Ramos (cell line): ENCODE measurements around the gene DNAJB9.
"Not testable (repeated sequence)": the region's sequence is repeated elsewhere in the genome, so short reads cannot be mapped to it uniquely, and the experiment has no call there.

ENCODE experiments used
- in situ Hi-C: fragments of 300-500 bp; cut with MboI; formaldehyde crosslinking; loops from one replicate; pipeline ENCODE4 v1.14.3; 2022; ENCODE audit warnings: low sequenced_read_pairs; ENCODE audit not compliant: unreplicated experiment

Gene DNAJB9

DNA sequence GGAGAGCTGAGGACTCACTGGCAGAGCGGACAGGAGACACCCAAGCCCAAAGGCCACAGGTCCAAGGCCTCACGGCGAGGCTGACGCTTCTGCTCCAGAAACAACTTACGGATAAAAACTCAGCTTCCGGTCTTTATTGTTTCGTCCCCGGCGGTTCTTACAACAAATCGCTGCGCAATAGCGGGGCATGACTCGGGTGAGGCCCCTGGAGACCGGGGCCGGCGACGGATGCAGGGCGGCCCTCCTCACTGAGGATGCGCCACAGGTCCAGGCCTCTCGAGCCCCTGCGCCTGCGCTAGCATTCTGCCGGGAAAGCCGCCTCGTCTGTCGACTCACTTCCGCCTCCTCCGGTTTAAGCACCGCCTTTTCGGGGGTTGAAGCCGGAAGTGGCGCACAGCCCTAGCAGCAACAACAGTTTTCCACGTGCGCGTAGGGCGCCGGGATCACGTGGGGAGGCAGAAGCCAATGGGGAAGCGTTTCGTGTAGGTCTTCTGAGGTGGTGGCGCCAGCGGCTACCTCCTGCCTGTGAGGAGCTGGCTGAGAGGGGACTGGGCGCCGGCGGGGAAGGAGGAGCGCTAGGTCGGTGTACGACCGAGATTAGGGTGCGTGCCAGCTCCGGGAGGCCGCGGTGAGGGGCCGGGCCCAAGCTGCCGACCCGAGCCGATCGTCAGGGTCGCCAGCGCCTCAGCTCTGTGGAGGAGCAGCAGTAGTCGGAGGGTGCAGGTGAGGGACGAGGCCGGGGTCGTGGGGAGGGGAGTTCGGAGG lies at the start of gene DNAJB9, which contains the start of gene THAP5:
Gene DNAJB9, plus strand, starts transcription at position 494 of the 765 bp plus-strand sequence. CDS start 1,853 bp downstream, outside the sequence.
Gene THAP5, minus strand, starts transcription at position 326 of the 765 bp plus-strand sequence. Its CDS starts 137 bp downstream, at position 189.
- in situ Hi-C loops = no loop called here

GRCh38 chr7:108522780-108523179 lies 46.9 kb upstream of the DNAJB9 start:
- in situ Hi-C loops = no loop called here

- in situ Hi-C loops = no loop called here
These were observed 44.2 kb upstream of the DNAJB9 start for GRCh38 chr7:108525327-108525984.

GRCh38 chr7:108525985-108526767 lies 43.5 kb upstream of the DNAJB9 start, which contains the start of gene PNPLA8:
PNPLA8 (minus strand) TSS chr7:108526135; CDS start chr7:108515491, 10,644 bp downstream.
- in situ Hi-C loops = no loop called here

DNA sequence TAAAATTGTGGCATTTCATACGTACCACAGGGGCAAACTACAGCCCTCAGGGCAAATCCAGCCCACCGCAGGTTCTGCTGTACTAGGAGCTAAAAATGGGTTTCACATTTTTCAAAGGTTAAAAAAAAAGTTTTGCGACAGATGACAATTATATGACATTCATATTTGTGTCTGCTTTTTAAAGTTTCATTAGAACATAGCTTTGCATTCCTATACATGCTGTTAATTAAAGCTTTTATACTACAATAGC lies 43.0 kb upstream of the DNAJB9 start:
- in situ Hi-C loops = no loop called here

GRCh38 chr7:108528183-108528712 lies 41.4 kb upstream of the DNAJB9 start:
- in situ Hi-C loops = no loop called here

GRCh38 chr7:108529341-108529740 lies 40.3 kb upstream of the DNAJB9 start:
- in situ Hi-C loops = no loop called here

GRCh38 chr7:108533712-108534111 lies 36.0 kb upstream of the DNAJB9 start:
- in situ Hi-C loops = no loop called here

DNA sequence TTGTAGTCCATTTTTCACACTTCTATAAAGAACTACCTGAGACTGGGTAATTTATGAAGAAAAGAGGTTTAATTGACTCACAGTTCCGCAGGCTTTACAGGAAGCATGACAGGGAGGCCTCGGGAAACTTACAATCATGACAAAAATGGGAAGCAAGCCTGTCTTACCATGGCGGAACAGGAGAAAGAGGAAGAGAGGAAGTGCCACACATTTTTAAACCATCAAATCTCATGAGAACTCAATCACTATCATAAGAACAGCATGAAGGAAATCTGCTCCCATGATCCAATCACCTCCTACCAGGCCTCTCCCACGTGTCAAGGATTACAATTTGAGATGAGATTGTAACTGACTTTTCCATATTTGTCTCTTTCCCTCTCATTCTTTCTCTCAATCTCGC lies 34.4 kb upstream of the DNAJB9 start:
- in situ Hi-C loops = no loop called here

- in situ Hi-C loops = no loop called here
These were observed 33.9 kb upstream of the DNAJB9 start for GRCh38 chr7:108535744-108536143.

DNA sequence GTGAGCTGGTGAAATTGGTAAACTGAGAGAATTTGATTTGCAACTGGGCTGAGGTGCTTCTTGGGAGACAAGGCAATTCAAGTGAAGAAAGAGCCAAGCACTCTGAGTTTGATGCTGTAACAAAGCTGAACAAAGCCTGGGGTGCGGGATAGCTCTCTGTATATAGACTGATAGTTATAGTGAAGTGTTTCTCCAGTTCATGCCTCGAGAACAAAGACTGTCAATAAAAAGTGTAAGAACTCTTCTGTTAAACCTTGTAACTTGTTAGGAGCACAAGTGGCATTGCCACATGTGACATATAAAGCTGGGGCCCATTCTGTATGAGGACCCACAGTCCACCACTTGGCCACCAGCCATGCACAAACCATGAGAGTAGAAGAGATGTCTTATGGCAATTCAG lies 32.4 kb upstream of the DNAJB9 start:
- in situ Hi-C loops = no loop called here

DNA sequence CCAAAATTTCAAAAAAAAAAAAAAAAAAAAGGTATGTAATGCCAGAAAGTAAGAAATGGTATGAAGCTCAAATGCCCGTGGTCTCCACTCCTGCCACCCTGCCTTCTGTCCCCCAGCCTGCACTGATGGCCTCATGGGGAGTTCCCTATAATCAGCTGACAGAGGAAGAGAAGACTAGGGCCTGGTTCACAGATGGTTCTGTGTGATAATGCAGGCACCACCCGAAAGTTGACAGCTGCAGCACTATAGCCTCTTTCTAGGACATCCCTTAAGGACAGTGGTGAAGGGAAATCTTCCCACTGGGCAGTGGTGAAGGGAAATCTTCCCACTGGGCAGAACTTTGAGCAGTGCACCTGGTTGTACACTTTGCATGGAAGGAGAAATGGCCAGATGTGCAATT lies 31.4 kb upstream of the DNAJB9 start:
- in situ Hi-C loops = not testable (repeated sequence)

- in situ Hi-C loops = not testable (repeated sequence)
These were observed 31.0 kb upstream of the DNAJB9 start for GRCh38 chr7:108538685-108539084.

DNA sequence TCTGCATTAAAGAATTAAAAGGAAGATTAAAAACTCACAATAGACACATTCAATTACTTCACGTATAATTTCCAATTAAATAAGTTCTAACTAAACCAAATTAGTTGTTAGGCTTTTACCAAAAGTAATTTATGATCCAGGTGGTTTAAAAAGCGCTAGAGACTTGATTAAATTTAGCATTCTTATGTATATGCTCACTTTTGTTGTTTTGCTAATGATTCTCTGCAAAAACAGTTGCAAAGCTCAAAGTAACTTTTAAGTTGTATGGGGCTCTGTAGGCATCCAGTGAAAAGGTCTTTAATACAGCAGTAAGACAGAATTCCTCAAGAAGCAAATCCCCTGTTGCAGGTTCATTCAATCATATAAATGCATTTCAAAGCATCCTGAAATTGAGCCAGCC lies 28.2 kb upstream of the DNAJB9 start:
- in situ Hi-C loops = no loop called here

DNA sequence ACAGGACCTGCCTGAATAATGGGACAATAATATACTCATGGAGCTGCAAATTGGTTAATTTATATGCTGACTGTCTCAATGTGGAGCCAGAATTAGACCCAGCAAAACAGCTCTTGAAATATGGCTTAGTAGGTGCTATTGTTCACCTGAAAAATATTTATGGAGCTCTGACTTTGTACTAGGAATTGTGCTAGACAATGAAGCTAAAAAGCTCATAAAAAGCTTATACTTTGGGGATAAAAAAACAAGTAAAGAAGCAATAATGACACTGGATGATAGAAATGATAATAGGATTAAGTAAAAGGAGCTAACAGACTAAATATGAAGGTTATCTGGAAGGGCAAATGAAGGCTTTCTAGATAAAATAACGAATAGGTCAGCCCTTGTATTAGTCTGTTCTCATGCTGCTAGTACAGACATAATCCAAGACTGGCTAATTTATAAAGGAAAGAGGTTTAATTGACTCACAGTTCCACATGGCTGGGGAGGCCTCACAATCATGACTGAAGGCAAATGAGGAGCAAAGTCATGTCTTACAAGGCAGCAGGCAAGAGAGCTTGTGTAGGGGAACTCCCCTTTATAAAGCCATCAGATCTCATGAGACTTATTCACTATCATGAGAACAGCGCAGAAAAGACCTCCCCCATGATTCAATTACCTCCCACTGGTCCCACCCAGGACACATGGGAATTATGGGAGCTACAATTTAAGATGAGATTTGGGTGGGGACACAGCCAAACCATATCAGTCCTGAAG lies 21.4 kb upstream of the DNAJB9 start:
- in situ Hi-C loops = not testable (repeated sequence)

GRCh38 chr7:108556665-108557064 lies 13.0 kb upstream of the DNAJB9 start:
- in situ Hi-C loops = not testable (repeated sequence)

DNA sequence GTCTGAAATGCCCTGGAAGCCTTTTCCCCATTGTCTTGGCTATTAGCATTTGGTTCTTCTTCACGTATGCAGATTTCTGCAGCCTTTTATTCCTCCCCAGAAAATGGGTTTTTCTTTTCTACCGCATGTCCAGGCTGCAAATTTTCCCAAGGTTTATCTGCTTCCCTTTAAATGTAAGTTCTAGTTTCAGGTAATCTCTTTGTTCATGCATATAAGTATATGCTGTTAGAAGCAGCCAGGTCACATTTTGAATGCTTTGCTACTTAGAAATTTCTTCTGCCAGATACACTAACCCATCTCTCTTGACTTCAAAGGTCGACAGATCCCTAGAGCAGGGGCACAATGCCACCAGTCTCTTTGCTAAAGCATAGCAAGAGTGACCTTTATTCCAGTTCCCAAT lies 12.5 kb upstream of the DNAJB9 start:
- in situ Hi-C loops = no loop called here

DNA sequence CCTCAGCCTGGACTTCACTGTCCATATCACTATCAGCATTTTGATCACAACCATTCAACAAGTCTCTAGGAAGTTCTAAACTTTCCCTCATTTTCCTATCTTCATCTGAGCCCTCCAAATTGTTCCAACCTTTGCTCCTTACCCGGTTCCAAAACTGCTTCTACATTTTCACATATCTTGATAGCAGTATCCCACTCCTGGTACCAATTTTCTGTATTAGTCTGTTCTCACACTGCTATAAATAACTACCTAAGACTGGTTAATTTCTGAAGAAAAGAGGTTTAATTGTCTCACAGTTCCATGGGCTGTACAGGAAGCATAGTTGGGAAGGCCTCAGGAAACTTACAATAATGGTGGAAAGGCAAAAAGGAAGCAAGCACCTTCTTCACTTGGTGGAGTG lies 12.1 kb upstream of the DNAJB9 start:
- in situ Hi-C loops = no loop called here

GRCh38 chr7:108559253-108559652 lies 10.4 kb upstream of the DNAJB9 start:
- in situ Hi-C loops = no loop called here

GRCh38 chr7:108561047-108561619 lies 8.5 kb upstream of the DNAJB9 start:
- in situ Hi-C loops = no loop called here
